Measurements from ENCODE around the gene GNRH2. TPM values are rescaled to one million over a fixed set of nuclear protein-coding genes. Genes with fewer than 3 reads are reported as not detected.
A peak's percentile ranks its signal among the peaks of the same experiment; 100 is the strongest.
"Not testable (repeated sequence)": the region's sequence is repeated elsewhere in the genome, so short reads cannot be mapped to it uniquely, and the experiment has no call there.

Gene GNRH2
- total and polyA plus RNA-seq, 2 experiments from 2014 or later = 27.0 to 131 TPM

DNA sequence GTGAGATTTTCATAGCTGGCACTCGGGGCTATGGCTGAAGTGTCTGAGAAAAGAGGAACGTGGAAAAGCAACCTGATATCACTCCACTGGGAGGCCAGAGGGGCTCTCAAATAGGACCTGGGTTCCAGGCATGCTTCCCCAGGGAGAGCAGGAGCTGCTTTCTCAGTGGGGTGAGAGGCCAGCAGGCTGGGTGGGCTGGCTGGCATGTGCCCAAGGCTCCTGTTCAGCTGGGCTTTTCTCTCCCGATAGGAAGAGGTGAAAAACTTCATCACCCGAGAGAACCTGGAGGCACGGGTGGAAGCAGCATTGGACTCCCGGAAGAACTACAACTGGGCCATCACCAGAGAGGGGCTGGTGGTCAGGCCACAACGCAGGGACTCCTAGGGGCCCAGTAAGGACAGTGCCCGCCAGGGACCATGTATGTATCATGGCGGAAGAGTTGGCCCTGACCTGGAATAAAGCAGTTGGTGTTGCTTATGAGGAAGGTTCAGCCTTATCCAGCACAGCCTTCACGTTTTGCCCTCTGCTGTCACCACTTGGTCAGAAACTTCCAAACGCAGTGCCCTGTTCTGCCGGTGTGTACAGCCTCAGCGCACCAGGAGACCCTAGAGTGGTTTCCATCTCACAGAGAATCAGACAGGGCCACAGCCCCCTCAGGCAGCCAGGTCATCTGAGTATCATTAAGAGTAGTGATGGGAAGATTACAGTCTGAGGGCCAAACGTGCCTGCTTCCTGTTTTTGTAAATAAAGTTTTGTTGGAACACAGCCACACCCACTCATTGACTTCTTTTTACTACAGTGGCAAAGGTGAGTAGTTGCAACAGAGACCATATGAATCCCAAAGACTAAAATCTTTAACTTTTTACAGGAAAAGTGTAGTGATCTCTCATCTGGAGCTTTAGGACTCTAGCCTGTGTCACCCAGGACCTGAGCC lies 4.3 kb downstream of the GNRH2 start:
- TF ChIP-seq CTCF (IDR thresholded peaks at IDR 0.05; ENCODE audit: poor library complexity) (no peak), EZH2phosphoT487 (IDR thresholded peaks at IDR 0.05; ENCODE audit: low read depth, severe bottlenecking, unreplicated experiment) (no peak), EZH2 (IDR thresholded peaks at IDR 0.05; ENCODE audit: borderline replicate concordance) (no peak)
- Histone ChIP-seq H3K4me2 (peak overlapping the region; percentile 88), H3K9me3 (ENCODE audit: low read depth) (no peaks in the 10 kb centered on the region)

DNA sequence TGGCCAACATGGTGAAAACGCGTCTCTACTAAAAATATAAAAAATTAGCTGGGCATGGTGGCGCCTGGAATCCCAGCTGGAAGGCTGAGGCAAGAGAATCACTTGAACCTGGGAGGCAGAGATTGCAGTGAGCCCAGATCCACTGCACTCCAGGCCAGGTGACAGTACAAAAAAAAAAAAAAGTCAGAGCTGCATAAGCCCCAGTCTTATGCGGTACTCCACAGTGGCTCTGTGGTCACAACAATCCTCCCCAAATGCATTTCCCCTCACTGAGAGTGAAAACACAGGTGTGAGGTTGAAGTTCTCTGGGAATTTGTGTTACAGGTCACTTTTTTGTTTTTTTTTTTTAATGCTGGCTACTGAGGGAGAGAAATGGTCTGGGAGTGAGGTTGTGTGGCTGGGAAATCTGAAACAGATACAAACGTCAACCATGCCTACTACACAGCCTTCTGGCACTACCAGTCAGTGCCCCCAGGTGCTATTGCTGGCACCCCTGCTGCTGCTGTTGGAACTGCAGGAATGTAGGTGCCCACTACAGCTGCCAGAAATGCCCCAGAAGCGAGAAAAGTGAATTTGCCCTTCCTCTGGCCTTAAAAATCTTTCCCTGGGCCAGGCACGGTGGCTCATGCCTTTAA lies 8.1 kb downstream of the GNRH2 start:
- no peaks in the 10 kb centered on the region for H3K9me3 ChIP-seq (ENCODE audit: low read depth)
- H3K79me2 ChIP-seq = peaks cover 16% of the 10 kb centered on the region
- no peak overlapping the region for H2AFZ ChIP-seq
- H3K4me3 ChIP-seq = no peak overlapping the region
- H3K36me3 ChIP-seq (replicated peaks; ENCODE audit: insufficient read depth, low read depth) = no peaks in the 10 kb centered on the region
- H3K4me1 ChIP-seq (ENCODE audit: insufficient read depth) = peaks cover 9% of the 10 kb centered on the region
- WGBS (ENCODE audit: low lambda C conversion rate, missing lambda C conversion rate) = 66% methylated on average over 7 of the region's 7 CpGs
- TF ChIP-seq CTCF (IDR thresholded peaks at IDR 0.05; ENCODE audit: poor library complexity) = no peak
- no peak for TF ChIP-seq EZH2 (IDR thresholded peaks at IDR 0.05; ENCODE audit: borderline replicate concordance)
- TF ChIP-seq EZH2phosphoT487 (IDR thresholded peaks at IDR 0.05; ENCODE audit: low read depth, severe bottlenecking, unreplicated experiment) = no peak
- no peak overlapping the region for H3K4me2 ChIP-seq
- H4K20me1 ChIP-seq (ENCODE audit: insufficient read depth, poor library complexity, severe bottlenecking) = no peaks in the 10 kb centered on the region
- H3K9me2 ChIP-seq (replicated peaks; ENCODE audit: insufficient read depth) = no peaks in the 10 kb centered on the region
- DNase-seq (ENCODE audit: low spot score) = no peak
- H3K27ac ChIP-seq = no peak overlapping the region
- H3K27me3 ChIP-seq = no peaks in the 10 kb centered on the region

More for the DNA sequence above, 4.3 kb downstream of the GNRH2 start:
- Histone ChIP-seq H3K27ac (no peak overlapping the region), H2AFZ (no peak overlapping the region), H3K4me1 (ENCODE audit: insufficient read depth) (peaks cover 14% of the 10 kb centered on the region), H3K4me3 (no peak overlapping the region), H3K9me2 (replicated peaks; ENCODE audit: insufficient read depth) (no peaks in the 10 kb centered on the region), H3K79me2 (peaks cover 18% of the 10 kb centered on the region), H3K27me3 (no peaks in the 10 kb centered on the region), H4K20me1 (ENCODE audit: insufficient read depth, poor library complexity, severe bottlenecking) (no peaks in the 10 kb centered on the region), H3K36me3 (replicated peaks; ENCODE audit: insufficient read depth, low read depth) (no peaks in the 10 kb centered on the region)
- WGBS (ENCODE audit: low lambda C conversion rate, missing lambda C conversion rate) = 89% methylated on average over 14 of the region's 14 CpGs
- no peak for DNase-seq (ENCODE audit: low spot score)

- H3K4me2 ChIP-seq = no peak overlapping the region
- H3K36me3 ChIP-seq (replicated peaks; ENCODE audit: insufficient read depth, low read depth) = no peaks in the 10 kb centered on the region
- no peak for DNase-seq (ENCODE audit: low spot score)
- H3K9me2 ChIP-seq (replicated peaks; ENCODE audit: insufficient read depth) = no peaks in the 10 kb centered on the region
- WGBS (ENCODE audit: low lambda C conversion rate, missing lambda C conversion rate) = 96% methylated on average over 3 of the region's 3 CpGs
- H3K79me2 ChIP-seq = no peaks in the 10 kb centered on the region
- no peak overlapping the region for H2AFZ ChIP-seq
- H3K27ac ChIP-seq = no peak overlapping the region
- H3K4me1 ChIP-seq (ENCODE audit: insufficient read depth) = no peaks in the 10 kb centered on the region
- TF ChIP-seq CTCF (IDR thresholded peaks at IDR 0.05; ENCODE audit: poor library complexity) = no peak
- no peak for TF ChIP-seq EZH2 (IDR thresholded peaks at IDR 0.05; ENCODE audit: borderline replicate concordance)
- no peak for TF ChIP-seq EZH2phosphoT487 (IDR thresholded peaks at IDR 0.05; ENCODE audit: low read depth, severe bottlenecking, unreplicated experiment)
- H3K4me3 ChIP-seq = no peak overlapping the region
- H3K9me3 ChIP-seq (ENCODE audit: low read depth) = no peaks in the 10 kb centered on the region
- H4K20me1 ChIP-seq (ENCODE audit: insufficient read depth, poor library complexity, severe bottlenecking) = no peaks in the 10 kb centered on the region
- H3K27me3 ChIP-seq = no peaks in the 10 kb centered on the region
These were observed 16.1 kb downstream of the GNRH2 start for GRCh38 chr20:3059489-3059888.

- H3K4me1 ChIP-seq (ENCODE audit: insufficient read depth) = not testable (repeated sequence)
These were observed 20.7 kb downstream of the GNRH2 start for GRCh38 chr20:3064119-3064518.

More at GRCh38 chr20:3064119-3064518, 20.7 kb downstream of the GNRH2 start:
- not testable (repeated sequence) for H3K36me3 ChIP-seq (replicated peaks; ENCODE audit: insufficient read depth, low read depth); H2AFZ ChIP-seq; H3K9me3 ChIP-seq (ENCODE audit: low read depth); H3K9me2 ChIP-seq (replicated peaks; ENCODE audit: insufficient read depth); H3K4me2 ChIP-seq; H3K4me3 ChIP-seq; H4K20me1 ChIP-seq (ENCODE audit: insufficient read depth, poor library complexity, severe bottlenecking); H3K27ac ChIP-seq; DNase-seq (ENCODE audit: low spot score); H3K79me2 ChIP-seq; H3K27me3 ChIP-seq
- 82% methylated on average over 6 of the region's 6 CpGs for WGBS (ENCODE audit: low lambda C conversion rate, missing lambda C conversion rate)
